ENCODE results near the gene MISP.
"Not testable (repeated sequence)": the region's sequence is repeated elsewhere in the genome, so short reads cannot be mapped to it uniquely, and the experiment has no call there.

MISP gene

DNA sequence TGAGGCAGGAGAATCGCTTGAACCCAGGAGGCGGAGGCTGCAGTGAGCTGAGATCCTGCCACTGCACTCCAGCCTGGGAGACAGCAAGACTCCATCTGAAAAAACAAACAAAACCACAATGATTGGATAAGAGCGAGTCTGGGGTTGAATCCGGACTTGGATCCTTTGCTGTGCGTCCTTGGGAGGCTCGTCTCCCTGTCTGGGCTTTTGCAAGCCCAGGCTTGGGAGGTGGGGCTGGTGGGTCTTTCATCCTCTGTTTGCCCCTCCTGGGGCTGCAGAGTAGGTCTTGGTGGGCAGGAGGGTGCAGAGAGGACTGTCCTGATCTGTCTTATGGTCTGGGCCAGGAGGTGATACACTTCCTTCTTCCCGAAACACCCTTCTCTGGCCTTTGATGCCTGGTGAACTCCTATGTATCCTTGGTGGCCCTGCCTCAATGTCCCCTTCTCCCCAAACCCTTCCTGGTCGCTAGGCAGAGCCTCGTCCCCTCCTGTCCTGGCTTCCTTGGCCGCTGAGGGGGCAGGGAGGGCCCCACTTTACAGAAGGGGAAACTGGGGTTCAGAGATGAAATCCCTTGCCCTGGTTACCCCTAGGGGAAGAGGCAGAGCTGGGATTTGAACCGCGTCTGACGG, 25.3 kb upstream of the MISP start:
- no peak for DNase-seq (ENCODE audit: low read depth in 1 of 2, low spot score in 1 of 2)

DNA sequence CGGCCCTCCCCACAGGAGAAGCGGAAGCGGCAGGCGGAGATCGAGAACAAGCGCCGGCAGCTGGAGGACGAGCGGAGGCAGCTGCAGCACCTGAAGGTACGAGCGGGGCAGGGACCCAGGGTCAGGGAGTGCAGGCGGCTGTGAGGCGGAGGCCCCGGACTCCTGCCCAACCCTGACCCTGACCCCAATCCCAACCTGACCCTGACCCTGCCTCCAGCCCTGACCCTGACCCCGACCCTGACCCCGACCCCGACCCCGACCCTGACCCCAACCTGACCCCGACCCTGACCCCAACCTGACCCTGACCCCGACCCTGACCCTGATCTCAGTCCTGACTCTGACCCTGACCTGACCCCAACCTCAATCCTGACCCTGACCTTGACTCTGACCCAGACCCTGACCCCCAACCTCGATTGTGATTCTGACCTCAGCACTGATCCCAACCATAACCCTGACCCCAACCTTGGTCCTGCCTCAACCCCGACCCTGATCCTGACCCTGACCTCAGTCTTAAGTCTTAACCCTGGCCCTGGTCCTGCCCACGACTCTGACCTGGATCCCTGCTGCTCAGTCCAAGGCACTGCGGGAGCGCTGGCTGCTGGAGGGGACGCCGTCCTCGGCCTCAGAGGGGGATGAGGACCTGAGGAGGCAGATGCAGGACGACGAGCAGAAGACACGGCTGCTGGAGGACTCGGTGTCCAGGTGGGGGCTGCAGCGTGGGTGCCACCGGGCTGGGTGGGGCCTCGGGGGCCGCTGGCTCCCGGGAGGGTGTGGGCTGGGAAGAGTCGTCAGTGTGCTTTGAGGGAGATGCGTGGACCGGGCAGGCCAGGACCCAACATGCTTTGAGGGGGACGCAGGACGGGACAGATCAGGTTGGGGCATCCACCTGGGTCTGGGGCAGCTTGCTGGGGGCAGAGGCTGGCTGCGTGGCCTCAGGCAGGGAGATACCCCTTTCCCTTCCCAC, 23.6 kb upstream of the MISP start:
- DNase-seq (ENCODE audit: low read depth in 1 of 2, low spot score in 1 of 2), result no peak

DNA sequence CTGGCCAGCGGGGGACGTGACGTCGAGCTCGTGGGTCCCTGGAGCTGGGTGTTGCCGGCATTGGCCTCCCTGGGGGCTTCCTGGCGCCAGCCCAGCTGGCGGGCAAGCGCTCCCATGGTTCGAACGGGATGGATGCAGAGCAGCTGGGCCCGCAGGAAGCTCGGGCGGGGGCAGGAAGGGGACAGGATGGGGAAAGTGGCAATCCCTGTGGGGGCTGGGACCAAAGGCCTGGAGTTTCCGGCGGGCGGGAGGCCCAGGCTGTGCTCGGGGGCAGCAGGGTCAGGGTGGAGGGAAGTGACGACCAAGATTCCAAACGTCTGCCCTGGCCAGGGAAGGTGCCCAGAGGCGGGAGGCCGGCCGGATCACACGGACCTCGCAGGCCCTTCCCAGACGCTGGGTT, 22.9 kb upstream of the MISP start:
- DNase-seq (ENCODE audit: low read depth in 1 of 2, low spot score in 1 of 2), result no peak

DNA sequence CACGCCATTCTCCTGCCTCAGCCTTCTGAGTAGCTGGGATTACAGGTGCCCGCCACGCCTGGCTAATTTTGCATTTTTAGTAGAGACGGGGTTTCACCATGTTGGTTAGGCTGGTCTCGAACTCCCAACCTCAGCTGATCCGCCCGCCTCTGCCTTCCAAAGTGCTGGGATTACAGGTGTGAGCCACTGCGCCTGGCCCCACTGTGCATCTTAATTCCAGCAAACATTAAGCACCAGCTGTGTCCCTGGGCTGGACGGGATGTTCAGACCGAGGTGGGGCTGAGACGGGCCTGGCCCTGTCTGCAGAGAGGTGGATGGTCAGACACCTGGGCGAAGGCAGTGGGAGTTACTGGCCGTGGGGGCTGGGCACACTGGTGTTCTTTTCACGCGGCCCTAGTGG, 21.3 kb upstream of the MISP start:
- not testable (repeated sequence) for DNase-seq (ENCODE audit: low read depth in 1 of 2, low spot score in 1 of 2)

DNA sequence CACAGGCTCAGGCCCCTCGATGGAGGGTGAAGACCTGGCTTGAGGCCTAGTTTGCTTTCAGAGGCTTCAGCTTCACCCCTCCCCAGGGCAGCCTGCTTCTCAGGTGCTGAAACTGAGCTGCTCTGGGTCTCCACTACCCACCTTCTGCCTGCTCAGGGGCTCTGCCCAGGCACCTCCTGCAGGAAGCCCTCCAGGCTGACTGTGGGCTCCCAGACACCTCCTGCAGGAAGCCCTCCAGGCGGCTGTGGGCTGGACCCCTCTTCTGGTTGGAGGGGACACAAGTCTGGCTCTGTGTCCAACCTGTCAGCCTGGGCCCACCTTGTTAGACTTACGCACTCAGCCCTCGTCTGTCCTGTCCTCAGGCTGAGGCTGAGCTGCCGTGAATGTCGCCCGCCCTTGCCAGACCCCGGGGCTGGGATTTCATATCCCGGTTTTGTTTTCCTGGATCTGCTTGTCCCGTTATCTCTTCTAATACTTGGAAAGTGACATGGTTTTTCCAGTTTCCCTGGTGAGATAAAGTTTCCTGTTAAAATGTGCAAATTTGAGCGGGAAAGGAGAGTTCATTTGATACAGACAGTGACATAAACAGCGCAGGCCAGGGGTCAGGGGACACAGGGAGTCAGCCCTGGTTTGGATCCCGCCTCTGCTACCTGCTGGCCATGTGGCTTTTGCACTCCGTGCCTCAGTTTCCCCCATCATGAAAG, 20.8 kb upstream of the MISP start:
- no peak for DNase-seq (ENCODE audit: low read depth in 1 of 2, low spot score in 1 of 2)

DNA sequence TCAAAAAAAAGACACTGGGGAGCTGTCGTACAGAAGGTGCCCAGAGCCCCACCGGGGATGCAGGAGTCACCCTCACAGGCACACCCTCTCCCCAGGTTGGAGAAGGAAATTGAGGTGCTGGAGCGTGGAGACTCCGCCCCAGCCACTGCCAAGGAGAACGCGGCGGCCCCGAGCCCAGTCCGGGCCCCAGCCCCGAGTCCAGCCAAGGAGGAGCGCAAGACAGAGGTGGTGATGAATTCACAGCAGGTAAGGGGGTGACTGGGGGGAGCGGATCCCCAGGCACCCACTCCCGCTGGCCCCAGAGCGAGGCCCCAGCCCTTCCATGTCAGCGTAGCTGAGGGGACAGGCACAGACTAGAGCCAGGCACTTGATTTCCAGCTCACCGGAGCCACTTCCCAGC, 19.9 kb upstream of the MISP start:
- no peak for DNase-seq (ENCODE audit: low read depth in 1 of 2, low spot score in 1 of 2)

DNA sequence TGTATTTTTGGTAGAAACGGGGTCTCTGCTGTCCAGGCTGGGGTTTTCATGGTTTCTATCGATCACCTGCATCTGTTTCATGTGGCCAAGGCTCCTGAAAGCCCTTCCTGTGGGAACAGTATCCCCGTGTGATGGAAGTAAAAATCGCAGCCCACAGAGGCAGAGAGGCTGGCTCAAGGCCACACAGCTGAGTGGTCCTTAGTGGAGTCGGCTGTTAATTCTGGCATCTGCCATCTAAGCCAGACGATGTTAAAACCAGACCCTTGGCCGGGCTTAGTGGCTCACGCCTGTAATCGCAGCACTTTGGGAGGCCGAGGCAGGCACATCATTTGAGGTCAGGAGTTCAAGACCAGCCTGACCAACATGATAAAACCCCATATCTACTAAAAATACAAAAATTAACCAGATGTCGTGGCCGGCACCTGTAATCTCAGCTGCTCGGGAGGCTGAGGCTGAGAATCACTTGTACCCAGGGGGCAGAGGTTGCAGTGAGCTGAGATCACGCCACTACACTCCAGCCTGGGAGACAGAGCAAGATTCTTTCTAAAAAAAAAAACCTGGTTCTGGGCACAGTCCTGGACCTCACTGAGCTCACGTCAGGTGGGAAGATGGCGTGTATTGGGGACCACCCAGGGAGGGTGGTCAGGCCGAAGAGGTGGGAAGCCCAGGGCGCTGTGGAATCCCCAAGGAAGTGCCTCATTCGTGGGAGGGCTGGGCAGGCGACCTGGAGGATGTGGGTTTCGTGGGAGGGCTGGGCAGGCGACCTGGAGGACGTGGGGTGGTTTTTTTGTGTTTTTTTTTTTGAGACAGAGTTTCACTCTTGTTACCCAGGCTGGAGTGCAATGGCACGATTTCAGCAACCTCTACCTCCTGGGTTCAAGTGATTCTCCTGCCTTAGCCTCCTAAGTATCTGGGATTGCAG, 18.5 kb upstream of the MISP start:
- no peak for DNase-seq (ENCODE audit: low read depth in 1 of 2, low spot score in 1 of 2)

DNA sequence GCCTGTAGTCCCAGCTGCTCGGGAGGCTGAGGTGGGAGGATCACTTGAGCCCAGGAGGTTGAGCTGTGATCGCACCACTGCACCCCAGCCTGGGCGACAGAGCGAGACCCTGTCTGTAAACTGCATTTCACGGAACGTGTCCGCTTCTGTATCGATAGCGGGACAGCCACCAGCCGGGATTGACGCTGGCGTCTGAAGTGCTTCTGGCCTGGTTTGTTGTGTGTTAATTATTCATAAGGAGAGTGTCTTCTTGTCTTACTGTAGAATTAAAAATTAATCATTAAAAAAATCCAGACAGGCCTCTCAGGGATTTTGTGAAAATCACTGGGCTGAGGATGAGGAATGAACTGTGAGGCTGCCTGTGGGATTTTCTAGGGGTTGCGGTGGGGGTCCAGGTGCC, 16.2 kb upstream of the MISP start:
- no peak for DNase-seq (ENCODE audit: low read depth in 1 of 2, low spot score in 1 of 2)

DNA sequence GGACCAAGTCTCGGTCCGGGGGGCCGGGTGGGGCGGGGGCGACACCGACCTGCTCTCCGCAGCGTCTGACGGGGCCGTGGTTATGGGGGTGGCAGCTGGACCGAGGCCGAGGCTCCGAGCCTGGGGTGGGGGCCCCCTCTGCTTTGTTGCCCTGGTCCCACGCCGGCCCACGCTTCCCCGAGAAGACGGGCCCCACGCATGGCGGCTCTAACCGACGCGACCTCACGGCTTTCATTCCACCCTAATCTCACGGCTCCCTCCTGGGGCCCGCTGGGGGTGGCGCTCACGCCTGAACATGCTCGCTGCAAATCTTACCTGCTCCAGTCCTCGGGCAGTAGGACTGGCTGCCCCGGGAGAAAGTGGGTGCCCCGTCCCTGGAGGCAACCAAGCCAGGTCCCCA, 14.8 kb upstream of the MISP start:
- no peak for DNase-seq (ENCODE audit: low read depth in 1 of 2, low spot score in 1 of 2)

DNA sequence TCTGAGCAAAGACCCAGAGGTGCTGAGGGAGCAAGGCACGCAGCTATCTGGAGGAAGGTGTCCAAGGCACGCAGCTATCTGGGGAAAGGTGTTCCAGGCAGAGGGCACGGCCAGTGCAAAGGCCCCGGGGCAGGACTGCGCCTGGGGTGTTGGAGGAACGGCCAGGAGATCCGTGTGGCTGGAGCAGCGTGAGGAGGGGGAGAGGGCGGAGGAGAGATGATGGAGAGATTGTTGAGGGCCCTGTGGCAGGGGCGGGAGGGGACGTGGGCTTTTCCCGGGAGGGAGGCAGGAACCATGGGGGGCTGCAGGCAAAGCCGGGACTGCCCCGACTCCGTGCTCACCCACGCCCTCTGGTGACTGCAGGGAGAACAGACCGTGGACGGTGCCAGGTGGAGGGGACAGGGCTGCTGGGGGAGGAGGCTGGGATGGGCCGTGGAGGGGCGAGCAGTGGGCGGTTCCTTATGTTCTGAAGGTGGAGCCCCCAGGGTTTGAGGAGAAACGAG, 13.3 kb upstream of the MISP start:
- peak; percentile 23 to 27 for DNase-seq (ENCODE audit: low read depth in 1 of 2, low spot score in 1 of 2)

DNA sequence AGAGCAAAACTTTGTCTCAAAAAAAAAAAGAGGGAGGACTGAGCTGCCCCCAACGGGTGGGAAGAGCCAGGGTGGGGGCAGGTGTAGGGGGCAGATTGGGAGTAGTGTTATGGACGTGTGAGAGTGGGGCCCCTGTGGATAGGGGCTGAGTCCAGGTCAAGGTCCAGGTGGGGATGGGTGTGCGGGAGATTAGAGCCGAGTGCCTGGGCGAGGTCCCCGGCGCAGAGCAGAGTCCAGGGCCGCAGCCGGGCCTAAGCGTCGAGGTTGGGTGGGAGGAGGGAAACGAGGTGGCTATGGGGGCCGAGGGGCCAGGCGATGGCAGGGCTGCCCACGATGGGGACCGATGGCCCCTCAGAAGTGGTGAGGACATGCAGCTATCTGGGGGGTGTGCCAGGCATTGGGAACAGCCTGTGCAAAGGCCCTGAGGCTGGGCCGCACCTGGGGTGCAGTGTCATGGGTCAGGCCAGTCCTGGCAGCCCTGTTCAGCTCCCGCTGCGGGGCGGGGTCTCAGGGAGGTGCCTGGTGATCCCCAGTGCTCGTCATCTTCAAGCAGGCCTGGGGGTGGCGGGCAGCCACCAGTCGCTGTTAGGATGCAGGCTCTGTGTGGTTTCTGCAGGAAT, 12.3 kb upstream of the MISP start:
- no peak for DNase-seq (ENCODE audit: low read depth in 1 of 2, low spot score in 1 of 2)

DNA sequence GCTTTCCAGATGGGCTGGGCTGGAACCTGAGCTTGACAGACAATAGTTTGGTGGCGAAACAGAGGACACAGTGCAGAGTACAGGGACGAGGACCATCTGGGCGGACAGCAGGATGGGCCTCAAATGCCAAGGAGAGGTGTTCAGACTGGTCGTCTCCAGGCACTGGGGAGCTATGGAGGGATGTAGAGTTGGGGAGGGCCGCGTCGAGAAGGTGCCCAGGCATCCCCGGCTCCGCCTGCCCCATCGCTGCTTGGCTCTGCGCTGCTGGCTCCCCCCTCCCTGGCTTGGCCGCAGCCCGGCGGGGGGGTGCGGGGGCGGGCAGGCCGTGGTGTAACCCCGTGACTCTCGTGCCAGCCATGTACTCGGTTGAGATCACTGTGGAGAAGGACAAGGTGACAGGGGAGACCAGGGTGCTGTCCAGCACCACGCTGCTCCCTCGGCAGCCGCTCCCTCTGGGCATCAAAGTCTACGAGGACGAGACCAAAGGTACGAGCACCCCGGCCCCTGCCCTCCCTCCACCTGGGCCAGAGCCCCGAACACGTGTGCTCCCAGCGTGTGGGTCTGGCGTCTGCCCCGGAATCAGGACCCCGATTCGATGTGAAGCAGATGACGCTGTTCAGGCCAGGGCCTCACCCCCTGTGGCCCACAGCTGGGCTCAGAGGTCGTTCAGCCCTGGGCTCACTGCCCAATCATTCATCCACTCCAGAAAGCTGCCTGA, 10.8 kb upstream of the MISP start:
- DNase-seq (ENCODE audit: low read depth in 1 of 2, low spot score in 1 of 2), result no peak

DNA sequence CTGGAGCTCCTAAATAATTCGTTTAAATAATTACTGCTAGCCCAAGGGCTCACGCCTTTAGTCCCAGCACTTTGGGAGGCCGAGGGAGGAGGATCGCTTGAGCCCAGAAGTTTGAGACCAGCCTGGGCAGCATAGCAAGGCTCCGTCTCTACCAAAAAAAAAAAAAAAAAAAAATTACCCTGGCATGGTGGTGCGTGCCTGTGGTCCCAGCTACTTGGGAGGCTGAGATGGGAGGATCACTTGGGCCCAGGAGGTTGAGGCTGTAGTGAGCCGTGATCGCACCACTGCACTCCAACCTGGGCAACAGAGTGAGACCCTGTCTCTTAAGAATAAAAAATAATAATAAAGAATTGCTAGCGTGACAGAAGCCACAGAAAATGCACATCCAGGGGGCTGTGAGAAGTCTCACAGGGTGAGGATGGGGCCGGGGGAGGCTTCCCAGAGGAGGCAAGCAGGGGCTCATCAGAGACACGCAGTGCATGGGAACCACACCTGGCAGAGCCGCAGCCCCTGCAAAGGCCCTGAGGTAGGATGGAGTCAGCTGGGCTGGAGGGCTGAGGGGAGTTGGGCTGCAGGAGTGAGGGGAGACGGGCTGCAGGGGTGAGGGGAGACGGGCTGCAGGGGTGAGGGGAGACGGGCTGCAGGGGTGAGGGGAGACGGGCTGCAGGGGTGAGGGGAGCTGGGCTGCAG, 10.0 kb upstream of the MISP start:
- DNase-seq (ENCODE audit: low read depth in 1 of 2, low spot score in 1 of 2), result not testable (repeated sequence)

DNA sequence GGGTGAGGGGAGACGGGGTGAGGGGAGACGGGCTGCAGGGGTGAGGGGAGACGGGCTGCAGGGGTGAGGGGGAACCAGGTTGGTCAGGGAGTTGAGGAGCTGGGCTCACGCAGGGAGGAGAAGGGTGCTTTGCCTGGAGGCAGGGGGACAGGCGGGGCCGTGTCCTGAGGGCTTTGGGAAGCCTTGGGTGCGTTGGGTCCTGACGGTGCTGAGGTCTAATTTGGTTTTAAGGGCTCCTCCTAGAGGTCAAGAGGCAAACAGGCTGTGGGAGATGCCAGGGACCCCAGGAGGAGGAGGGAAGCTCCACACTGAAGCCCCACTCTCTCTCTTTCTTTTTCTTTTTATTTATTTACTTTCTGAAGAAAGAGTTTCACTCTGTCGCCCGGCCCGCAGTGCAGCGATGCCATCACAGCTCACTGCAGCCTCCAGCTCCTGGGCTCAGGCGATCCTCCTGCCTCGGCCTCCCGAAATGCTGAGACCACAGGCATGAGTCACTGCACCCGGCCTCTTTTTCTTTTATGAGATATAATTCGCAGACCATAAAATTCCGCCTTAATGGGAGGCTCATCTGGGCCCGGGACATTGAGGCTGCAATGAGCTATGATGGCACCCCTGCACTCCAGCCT, 9.3 kb upstream of the MISP start:
- no peak for DNase-seq (ENCODE audit: low read depth in 1 of 2, low spot score in 1 of 2)

DNA sequence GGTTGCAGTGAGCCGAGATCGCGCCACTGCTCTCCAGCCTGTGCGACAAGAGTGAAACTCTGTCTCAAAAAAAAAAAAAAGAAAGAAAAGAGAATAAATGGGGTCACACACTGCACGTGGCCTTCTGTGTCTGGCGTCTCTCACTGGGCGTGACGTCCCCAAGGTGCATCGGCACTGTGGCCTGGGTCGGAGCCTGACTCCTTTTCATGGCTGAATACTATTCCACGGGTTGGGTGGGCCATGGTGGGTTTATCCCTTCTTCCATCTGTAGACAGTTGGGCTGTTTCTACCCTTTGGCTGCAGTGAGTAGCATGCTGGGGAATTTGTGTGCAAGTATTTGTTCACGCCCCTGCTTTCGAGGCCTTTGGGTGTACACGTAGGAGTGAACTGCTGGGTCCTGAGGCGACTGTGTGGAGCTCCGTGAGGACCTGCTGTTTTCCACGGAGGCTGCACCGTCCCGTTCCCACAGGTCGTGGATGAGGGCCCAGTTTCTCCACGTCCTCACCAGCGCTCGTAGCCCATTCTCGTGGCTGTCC, 8.3 kb upstream of the MISP start:
- no peak for DNase-seq (ENCODE audit: low read depth in 1 of 2, low spot score in 1 of 2)

DNA sequence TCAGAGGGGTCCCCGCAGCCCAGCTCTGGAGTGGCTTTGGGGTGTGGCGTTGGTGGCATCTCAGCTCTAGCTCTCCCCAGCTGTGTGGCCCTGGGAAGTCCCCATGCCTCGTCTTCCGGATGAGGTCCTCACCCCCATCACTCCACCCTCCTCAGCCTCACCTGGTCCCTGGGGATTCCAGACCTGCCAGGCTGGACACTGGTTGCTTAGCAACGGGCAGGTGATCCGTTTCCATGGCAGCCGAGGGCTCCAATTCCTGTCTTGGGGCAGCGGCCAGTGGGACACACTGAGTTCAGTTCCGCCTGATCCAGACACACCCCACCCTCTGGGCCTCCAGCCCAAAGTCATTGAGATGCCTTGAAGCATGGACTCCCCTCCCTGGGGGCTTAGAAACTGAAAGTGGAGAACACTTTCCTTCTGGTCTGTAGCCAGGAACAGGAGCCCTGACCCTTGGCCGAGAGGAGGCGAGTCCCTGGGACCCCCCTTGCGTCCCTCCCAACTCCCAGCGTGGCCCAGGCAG, 7.7 kb upstream of the MISP start:
- no peak for DNase-seq (ENCODE audit: low read depth in 1 of 2, low spot score in 1 of 2)

DNA sequence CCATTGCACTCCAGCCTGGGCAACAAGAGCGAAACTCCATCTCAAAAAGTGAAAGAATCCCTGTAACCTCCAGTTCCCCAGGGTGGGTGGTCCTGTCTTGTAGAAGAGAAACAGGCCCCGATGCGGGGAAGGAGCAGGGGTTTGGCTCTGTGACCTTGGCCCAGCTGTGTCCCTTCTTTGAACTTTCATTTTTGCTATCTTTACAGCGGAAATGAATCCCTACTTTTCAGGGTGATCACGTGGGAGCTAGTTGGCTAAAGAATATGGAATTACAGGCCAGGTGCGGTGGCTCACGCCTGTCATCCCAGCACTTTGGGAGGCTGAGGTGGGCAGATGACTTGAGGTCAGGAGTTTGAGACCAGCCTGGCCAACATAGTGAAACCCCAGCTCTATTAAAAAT, 5.8 kb upstream of the MISP start:
- DNase-seq (ENCODE audit: low read depth in 1 of 2, low spot score in 1 of 2), result not testable (repeated sequence)

DNA sequence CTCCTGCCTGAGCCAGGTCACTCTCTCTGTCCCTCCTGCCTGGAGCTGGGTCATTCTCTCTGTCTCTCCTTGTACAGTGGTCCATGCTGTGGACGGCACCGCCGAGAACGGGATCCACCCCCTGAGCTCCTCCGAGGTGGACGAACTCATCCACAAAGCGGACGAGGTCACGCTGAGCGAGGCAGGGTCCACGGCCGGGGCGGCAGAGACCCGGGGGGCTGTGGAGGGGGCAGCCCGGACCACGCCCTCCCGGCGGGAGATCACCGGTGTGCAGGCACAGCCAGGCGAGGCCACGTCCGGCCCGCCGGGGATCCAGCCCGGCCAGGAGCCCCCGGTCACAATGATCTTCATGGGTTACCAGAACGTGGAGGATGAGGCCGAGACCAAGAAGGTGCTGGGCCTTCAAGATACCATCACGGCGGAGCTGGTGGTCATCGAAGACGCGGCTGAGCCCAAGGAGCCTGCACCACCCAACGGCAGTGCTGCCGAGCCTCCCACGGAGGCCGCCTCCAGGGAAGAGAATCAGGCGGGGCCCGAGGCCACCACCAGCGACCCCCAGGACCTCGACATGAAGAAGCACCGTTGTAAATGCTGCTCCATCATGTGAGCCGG, 4.6 kb upstream of the MISP start:
- DNase-seq (ENCODE audit: low read depth in 1 of 2, low spot score in 1 of 2), result no peak

Measured in activated T-helper 1 cell treated with anti-CD3 and anti-CD28 coated beads, Interleukin-2, amount 50 U/mL, for 16 hours (primary cell).